ENCODE measurements around the gene CLEC16A. TPM values are rescaled to one million over a fixed set of nuclear protein-coding genes. Genes with fewer than 3 reads are reported as not detected.

CLEC16A gene
- total and polyA plus RNA-seq, 2 donors, result 10.9 to 19.9 TPM

DNA sequence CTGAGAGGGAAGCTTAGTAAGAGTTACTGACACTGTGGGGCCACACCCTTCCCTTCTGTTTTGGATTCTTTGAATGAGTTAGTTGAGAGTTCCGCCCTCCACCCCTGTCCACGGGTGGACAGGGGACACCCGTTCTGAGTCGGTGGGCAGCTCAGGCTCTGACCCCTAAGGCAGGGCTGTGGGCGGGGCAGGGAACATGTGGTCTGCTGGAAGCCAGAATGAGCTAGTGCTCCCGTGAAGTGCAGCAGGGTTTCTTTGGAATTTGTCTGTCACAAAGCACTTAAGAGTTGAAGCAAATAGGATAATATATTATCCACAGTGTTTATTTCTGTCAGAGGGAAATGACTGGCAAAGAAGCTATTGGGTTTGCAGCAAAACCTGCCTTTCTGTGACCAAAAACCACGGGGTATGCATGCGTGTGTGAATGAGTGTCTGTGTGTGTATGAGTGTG lies 90.1 kb downstream of the CLEC16A start:
- 53% methylated on average over 8 of the region's 8 CpGs for WGBS
- H3K36me3 ChIP-seq (ENCODE audit: insufficient read depth), result no peaks in the 10 kb centered on the region
- H3K27ac ChIP-seq (ENCODE audit: low read depth), result no peak overlapping the region
- H3K4me3 ChIP-seq (ENCODE audit: low read depth, low read length), result no peak overlapping the region
- DNase-seq (ENCODE audit: extremely low spot score), result no peak
- peaks cover 2% of the 10 kb centered on the region for H3K4me1 ChIP-seq (ENCODE audit: insufficient read depth)

DNA sequence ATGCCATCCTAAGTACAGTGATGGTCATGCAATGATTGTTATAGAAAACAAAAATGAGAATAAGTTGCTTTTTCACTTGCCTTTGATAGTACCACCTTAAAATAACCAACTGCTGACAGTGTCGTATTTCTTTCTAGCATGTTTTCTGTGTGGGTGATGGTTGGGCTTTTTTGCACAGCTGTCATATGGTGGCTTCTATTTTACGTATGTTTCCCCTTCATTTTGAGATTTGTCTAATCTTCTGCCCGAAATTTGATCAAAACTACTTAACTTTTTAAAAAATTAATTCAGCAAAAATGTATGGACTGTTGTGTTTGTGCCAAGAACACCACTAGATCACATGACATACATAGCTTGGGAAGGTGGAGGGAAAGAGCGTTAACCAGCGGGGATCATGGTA lies 90.7 kb downstream of the CLEC16A start:
- no peak overlapping the region for H3K4me3 ChIP-seq (ENCODE audit: low read depth, low read length)
- 96% methylated on average over 5 of the region's 5 CpGs for WGBS
- DNase-seq (ENCODE audit: extremely low spot score), result no peak
- H3K4me1 ChIP-seq (ENCODE audit: insufficient read depth), result peaks cover 2% of the 10 kb centered on the region
- H3K27ac ChIP-seq (ENCODE audit: low read depth), result no peak overlapping the region
- H3K36me3 ChIP-seq (ENCODE audit: insufficient read depth), result no peaks in the 10 kb centered on the region

DNA sequence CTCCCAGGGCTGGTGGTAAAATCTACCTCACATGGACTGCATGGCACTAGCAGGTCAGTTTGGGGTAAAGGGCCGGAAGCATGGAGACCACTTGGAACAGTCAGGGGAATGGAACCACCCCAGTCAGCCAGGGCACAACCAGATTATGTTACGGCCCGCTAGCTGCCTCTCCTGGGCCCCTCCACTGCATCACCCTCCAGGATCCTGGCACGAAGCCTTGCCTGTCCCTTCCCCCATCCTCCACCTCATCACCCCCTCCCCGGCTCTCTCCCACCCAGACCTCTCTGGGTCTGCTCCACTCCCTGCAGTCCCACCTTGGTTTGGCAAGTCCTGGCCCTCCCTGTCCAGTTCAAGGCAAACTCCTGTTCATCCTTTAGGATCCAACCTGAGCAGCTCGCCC lies 91.7 kb downstream of the CLEC16A start:
- DNase-seq (ENCODE audit: extremely low spot score), result no peak
- no peaks in the 10 kb centered on the region for H3K36me3 ChIP-seq (ENCODE audit: insufficient read depth)
- H3K4me3 ChIP-seq (ENCODE audit: low read depth, low read length), result no peak overlapping the region
- H3K27ac ChIP-seq (ENCODE audit: low read depth), result no peak overlapping the region
- peaks cover 2% of the 10 kb centered on the region for H3K4me1 ChIP-seq (ENCODE audit: insufficient read depth)
- 96% methylated on average over 6 of the region's 6 CpGs for WGBS

DNA sequence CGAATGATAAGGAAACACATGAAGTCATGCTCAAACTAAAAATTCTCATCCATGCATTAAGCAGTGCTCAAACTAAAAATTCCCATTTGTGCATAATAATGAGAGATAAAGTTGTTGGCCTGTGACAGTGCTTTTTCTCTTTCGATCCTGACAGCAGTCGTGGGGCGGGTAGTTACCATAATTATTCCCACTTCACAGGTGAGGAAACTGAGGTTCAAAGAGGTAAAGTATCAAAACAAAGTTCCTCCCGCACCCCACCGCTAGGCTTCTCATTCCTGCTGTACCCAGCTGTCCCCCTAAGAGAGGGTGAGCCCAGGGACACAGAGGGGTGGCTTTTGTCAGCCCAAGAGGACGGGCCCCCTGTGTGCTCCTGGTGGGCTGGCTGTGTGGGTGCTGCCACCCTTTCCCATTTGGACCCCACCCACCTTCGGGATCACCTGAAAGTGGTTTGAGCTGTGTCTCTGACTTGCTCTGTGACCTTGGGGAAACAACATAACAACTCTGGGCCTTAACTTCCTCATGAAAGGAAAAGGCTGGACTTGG lies 92.6 kb downstream of the CLEC16A start:
- no peak overlapping the region for H3K4me3 ChIP-seq (ENCODE audit: low read depth, low read length)
- 88% methylated on average over 8 of the region's 8 CpGs for WGBS
- H3K27ac ChIP-seq (ENCODE audit: low read depth), result no peak overlapping the region
- H3K4me1 ChIP-seq (ENCODE audit: insufficient read depth), result peaks cover 2% of the 10 kb centered on the region
- DNase-seq (ENCODE audit: extremely low spot score), result no peak
- H3K36me3 ChIP-seq (ENCODE audit: insufficient read depth), result no peaks in the 10 kb centered on the region

DNA sequence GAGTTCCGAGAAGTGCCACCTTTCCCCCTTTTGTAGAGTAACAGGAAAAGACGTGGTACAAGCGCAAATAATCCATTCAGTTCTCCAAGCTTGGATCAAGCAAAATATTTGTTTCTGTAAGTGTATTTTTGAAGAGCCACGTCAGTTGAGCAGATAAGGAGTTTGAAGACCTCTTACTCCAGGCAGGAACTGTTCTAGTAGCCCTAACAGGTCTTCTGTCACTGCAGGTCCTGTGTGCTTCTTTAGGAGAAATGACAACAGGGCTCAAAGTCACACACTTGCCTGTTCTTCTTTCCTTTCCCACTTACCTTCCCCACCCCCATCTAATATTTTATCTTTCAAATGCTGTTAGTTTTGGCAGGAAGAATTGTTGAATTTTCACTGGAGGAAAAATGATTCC lies 93.9 kb downstream of the CLEC16A start:
- WGBS, result 94% methylated on average over 4 of the region's 4 CpGs
- no peak overlapping the region for H3K4me3 ChIP-seq (ENCODE audit: low read depth, low read length)
- no peaks in the 10 kb centered on the region for H3K4me1 ChIP-seq (ENCODE audit: insufficient read depth)
- H3K36me3 ChIP-seq (ENCODE audit: insufficient read depth), result no peaks in the 10 kb centered on the region
- H3K27ac ChIP-seq (ENCODE audit: low read depth), result no peak overlapping the region
- no peak for DNase-seq (ENCODE audit: extremely low spot score)

DNA sequence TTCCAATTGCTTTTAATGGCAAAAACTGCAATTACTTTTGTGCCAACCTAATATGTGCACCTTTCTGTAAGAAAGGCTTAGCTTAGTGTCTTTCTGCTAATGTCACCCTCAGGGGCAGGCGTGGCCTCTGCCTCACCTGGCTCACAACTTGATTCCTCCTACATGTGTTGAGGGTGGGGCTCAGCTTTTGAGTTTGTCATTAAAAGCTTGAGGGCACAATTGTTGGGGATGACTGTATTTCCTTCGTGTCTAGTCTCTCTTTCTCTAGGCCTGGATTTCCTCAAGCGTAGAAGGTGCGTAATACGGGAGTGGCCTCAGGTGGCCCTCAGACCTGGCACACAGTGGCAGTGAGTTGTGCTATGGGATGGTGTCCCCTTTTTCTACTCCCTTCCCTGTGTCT lies 94.4 kb downstream of the CLEC16A start:
- DNase-seq (ENCODE audit: extremely low spot score), result no peak
- Histone ChIP-seq H3K36me3 (ENCODE audit: insufficient read depth) (no peaks in the 10 kb centered on the region), H3K4me3 (ENCODE audit: low read depth, low read length) (no peak overlapping the region), H3K4me1 (ENCODE audit: insufficient read depth) (no peaks in the 10 kb centered on the region), H3K27ac (ENCODE audit: low read depth) (no peak overlapping the region)
- WGBS, result 97% methylated on average over 5 of the region's 5 CpGs

DNA sequence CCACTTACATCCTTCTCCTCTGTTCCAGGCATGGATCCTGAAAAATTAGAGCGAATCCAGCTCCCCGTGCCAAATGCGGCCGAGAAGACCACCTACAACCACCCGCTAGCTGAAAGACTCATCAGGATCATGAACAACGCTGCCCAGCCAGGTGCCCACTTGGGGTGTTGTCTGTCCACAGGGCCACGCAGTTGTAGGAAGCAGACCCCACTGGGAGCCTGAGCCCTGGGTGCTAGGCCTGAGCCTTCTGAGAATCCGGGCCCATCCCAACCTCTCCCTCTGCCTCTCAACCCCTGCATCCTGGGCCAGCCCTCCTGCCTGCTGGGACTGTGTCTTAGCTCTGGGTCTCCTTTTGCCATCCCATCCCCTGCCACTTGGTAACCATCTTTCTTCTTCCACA lies 95.4 kb downstream of the CLEC16A start:
- no peaks in the 10 kb centered on the region for H3K36me3 ChIP-seq (ENCODE audit: insufficient read depth)
- H3K27ac ChIP-seq (ENCODE audit: low read depth), result no peak overlapping the region
- DNase-seq (ENCODE audit: extremely low spot score), result no peak

DNA sequence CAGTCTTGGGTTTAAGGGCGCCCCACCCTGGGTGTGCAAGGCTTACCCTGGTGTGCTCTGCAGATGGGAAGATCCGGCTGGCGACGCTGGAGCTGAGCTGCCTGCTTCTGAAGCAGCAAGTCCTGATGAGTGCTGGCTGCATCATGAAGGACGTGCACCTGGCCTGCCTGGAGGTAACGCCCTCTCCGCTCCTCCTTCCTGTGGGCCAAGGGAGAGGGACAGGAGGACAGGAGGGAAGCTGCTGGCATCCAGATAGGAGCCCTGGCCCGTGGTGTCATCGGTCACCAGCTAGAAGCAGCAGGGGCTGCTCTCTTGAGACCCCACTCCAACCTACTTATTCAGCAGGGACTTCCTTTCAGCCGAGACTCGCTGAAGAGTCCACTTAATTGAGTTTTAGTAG lies 97.8 kb downstream of the CLEC16A start:
- WGBS, result 94% methylated on average over 11 of the region's 11 CpGs
- no peaks in the 10 kb centered on the region for H3K4me1 ChIP-seq (ENCODE audit: insufficient read depth)

More for the DNA sequence above, 95.4 kb downstream of the CLEC16A start:
- Histone ChIP-seq H3K4me1 (ENCODE audit: insufficient read depth) (no peaks in the 10 kb centered on the region), H3K4me3 (ENCODE audit: low read depth, low read length) (no peak overlapping the region)
- WGBS, result 97% methylated on average over 8 of the region's 8 CpGs

DNA sequence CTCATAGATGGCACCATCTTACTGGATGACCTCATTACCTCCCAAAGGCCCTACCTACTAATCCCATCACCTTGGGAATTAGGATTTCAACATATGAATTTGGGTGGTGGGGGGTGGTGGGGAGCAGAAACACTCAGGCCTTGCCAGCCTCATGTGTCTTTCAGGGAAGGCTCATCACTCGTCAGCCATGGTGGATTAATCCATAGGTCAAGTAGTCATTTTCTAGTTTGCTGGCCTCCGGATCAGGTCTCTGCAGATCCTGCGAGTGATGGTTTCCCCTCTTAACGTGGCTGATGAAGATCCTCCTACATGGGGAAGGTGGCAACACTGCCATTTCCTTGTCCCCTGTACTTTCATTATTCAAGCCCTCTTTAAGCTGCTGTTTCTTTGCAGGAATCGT lies 101.1 kb downstream of the CLEC16A start:
- H3K27ac ChIP-seq (ENCODE audit: low read depth), result no peak overlapping the region
- DNase-seq (ENCODE audit: extremely low spot score), result no peak
- H3K4me1 ChIP-seq (ENCODE audit: insufficient read depth), result no peaks in the 10 kb centered on the region
- WGBS, result 88% methylated on average over 5 of the region's 5 CpGs
- no peak overlapping the region for H3K4me3 ChIP-seq (ENCODE audit: low read depth, low read length)
- H3K36me3 ChIP-seq (ENCODE audit: insufficient read depth), result no peaks in the 10 kb centered on the region

More for the DNA sequence above, 97.8 kb downstream of the CLEC16A start:
- no peak for DNase-seq (ENCODE audit: extremely low spot score)
- no peaks in the 10 kb centered on the region for H3K36me3 ChIP-seq (ENCODE audit: insufficient read depth)
- H3K27ac ChIP-seq (ENCODE audit: low read depth), result no peak overlapping the region
- no peak overlapping the region for H3K4me3 ChIP-seq (ENCODE audit: low read depth, low read length)

DNA sequence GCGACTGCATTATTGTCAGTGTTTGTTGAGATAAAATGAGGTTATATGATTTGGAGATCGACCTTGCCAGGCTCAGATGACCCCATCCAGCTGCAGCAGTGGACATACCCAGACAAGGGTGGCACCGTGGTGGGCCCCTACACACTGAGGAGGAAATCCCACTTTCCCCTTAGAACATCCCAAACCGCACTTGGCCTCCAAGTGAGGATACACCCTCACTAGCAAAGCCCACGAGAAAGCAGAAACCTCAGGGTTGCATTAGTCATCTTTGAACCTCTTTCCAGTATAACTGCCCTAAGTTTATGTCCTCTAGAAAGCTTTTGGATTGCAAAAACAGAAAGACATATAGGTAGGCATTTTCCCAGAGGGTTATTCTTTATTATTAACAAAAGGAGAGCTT lies 101.5 kb downstream of the CLEC16A start:
- no peaks in the 10 kb centered on the region for H3K36me3 ChIP-seq (ENCODE audit: insufficient read depth)
- 69% methylated on average over 5 of the region's 5 CpGs for WGBS
- no peaks in the 10 kb centered on the region for H3K4me1 ChIP-seq (ENCODE audit: insufficient read depth)
- H3K27ac ChIP-seq (ENCODE audit: low read depth), result no peak overlapping the region
- DNase-seq (ENCODE audit: extremely low spot score), result no peak
- no peak overlapping the region for H3K4me3 ChIP-seq (ENCODE audit: low read depth, low read length)

DNA sequence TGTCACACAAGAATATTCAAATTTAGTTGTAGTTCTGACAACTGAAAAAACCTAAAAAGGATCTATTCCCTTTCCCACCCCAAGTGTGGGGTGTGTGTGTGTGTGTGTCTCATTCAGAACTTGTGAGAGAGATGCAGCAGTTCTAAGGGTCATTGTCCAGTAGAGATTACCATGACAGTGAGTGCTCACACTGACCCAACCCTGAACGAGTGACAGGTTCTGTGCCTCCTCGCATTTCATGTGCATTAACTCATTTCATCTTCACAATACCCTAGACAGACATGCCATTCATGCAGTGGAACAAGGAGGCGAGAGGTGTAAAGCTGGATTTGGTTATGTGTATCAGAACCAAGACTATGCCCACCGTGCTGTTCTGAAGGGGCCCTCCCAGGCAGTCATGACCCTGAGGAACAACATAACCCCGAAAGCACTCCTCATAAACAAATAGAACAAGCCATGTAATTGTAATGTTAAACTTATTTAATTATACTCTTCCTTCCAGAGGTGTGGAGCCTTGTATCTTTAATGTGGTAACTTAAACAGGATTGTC lies 102.1 kb downstream of the CLEC16A start:
- no peak for DNase-seq (ENCODE audit: extremely low spot score)
- Histone ChIP-seq H3K27ac (ENCODE audit: low read depth) (peak overlapping the region; percentile 15), H3K36me3 (ENCODE audit: insufficient read depth) (no peaks in the 10 kb centered on the region), H3K4me1 (ENCODE audit: insufficient read depth) (no peaks in the 10 kb centered on the region), H3K4me3 (ENCODE audit: low read depth, low read length) (no peak overlapping the region)
- 61% methylated on average over 5 of the region's 5 CpGs for WGBS

DNA sequence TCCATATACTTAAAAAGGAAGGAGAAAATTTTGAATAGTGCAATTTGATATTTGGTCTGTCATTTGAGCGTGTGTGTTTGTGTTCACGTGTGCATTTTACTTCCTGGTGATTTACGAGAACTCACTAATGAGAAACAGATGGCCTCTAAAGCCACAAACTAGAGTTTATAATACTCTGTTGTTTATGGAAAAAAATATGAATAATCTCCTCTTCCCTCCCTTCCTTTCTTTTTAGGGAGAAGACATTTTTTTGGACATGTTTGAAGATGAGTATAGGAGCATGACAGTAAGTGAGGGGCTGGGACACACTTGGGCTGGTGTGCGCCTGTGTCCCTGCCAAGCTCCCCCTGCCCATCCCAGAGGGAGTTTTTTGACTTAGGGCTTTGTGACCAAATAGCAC lies 102.7 kb downstream of the CLEC16A start:
- 39% methylated on average over 4 of the region's 4 CpGs for WGBS
- Histone ChIP-seq H3K4me1 (ENCODE audit: insufficient read depth) (no peaks in the 10 kb centered on the region), H3K27ac (ENCODE audit: low read depth) (peak overlapping the region; percentile 31), H3K4me3 (ENCODE audit: low read depth, low read length) (no peak overlapping the region), H3K36me3 (ENCODE audit: insufficient read depth) (no peaks in the 10 kb centered on the region)
- peak; percentile 78 for DNase-seq (ENCODE audit: extremely low spot score)

DNA sequence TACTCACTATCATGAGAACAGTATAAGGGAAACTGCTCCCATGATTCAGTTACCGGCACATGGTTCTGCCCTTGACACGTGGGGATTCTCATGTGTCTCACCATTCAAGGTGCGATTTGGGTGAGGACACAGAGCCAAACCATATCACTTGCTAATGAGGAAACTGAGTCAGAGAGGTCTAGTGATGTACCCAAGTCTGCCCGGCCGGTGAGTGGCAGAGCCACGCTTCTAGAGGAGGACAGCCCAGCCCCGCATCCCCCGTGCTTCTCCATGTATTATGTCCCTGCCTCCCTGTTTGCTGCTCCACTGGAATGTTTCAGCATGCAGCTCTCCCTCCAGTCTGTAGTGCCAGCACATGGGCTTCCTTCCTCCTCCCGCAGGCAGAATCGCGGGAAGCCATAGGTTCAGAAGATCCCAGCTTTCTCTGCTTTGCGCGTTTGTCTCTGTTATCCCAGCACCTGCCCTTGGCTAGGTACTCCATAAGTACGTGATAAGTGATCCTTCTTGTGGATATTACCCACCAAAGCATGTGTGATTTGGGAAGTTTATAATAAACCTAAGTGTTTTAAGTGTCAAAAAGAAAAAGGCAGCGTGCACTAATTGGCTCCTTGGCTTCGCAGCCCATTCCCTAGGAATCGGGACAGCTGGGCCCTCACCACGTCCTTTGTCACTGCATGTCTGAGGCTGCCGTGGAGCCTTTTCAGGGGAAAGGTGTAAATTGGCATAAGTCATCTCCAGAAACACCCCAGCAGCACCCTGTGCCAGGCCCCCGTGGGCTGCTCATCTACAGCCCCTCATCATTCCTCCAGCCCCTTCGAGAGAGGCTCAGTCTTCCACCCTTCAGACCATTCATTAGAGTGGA lies 103.8 kb downstream of the CLEC16A start:
- no peak overlapping the region for H3K27ac ChIP-seq (ENCODE audit: low read depth)
- no peak for DNase-seq (ENCODE audit: extremely low spot score)

DNA sequence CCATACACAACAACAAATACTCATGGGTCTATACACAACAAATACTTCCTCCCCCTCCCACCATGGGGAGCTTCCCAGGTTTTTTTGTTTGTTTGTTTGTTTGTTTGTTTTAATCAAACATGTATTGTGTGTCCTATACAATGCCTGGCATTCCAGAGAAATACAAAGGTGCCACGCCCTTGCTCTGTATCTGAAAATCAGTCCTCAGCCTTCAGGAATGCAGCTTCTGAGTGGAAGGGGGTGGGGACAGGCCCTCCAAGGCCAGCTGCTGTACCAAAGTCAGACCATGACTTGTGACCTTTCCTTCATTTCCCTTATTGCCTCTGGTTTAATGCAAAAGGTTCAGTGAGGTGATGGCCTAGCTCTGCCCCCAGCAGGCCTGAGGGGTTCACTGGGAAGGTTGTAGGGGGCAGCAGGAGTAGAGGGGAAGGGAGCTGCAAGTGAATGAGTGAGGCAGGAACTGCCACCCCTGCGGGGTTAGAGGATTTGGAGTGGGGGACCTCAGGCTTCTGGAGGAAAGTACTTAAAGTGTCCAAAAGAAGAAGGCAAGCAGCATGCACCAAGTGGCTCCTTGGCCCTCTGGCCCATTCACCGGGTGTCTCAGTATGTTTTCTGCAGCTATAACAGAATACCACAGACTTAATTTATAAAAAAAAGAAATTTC lies 105.2 kb downstream of the CLEC16A start:
- 95% methylated on average over 3 of the region's 3 CpGs for WGBS
- no peaks in the 10 kb centered on the region for H3K4me1 ChIP-seq (ENCODE audit: insufficient read depth)
- H3K36me3 ChIP-seq (ENCODE audit: insufficient read depth), result no peaks in the 10 kb centered on the region
- no peak overlapping the region for H3K4me3 ChIP-seq (ENCODE audit: low read depth, low read length)
- DNase-seq (ENCODE audit: extremely low spot score), result no peak
- no peak overlapping the region for H3K27ac ChIP-seq (ENCODE audit: low read depth)

More for the DNA sequence above, 103.8 kb downstream of the CLEC16A start:
- WGBS, result 91% methylated on average over 21 of the region's 21 CpGs
- Histone ChIP-seq H3K4me3 (ENCODE audit: low read depth, low read length) (no peak overlapping the region), H3K4me1 (ENCODE audit: insufficient read depth) (no peaks in the 10 kb centered on the region), H3K36me3 (ENCODE audit: insufficient read depth) (no peaks in the 10 kb centered on the region)
